ENCODE data around the gene RNF222. TPM values are rescaled to one million over a fixed set of nuclear protein-coding genes. Genes with fewer than 3 reads are reported as not detected.

RNF222 gene, protein sequence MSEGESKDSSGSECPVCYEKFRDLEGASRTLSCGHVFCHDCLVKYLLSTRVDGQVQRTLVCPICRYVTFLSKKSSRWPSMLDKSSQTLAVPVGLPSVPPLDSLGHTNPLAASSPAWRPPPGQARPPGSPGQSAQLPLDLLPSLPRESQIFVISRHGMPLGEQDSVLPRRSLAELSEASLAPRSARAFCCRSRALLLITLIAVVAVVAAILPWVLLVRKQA
- total RNA-seq = not detected in 2 replicates

GRCh38 chr17:8397636-8398035 lies at the start of gene RNF222:
Gene RNF222 (minus strand): TSS chr17:8397827. CDS start chr17:8393461, 4,366 bp downstream.

DNA sequence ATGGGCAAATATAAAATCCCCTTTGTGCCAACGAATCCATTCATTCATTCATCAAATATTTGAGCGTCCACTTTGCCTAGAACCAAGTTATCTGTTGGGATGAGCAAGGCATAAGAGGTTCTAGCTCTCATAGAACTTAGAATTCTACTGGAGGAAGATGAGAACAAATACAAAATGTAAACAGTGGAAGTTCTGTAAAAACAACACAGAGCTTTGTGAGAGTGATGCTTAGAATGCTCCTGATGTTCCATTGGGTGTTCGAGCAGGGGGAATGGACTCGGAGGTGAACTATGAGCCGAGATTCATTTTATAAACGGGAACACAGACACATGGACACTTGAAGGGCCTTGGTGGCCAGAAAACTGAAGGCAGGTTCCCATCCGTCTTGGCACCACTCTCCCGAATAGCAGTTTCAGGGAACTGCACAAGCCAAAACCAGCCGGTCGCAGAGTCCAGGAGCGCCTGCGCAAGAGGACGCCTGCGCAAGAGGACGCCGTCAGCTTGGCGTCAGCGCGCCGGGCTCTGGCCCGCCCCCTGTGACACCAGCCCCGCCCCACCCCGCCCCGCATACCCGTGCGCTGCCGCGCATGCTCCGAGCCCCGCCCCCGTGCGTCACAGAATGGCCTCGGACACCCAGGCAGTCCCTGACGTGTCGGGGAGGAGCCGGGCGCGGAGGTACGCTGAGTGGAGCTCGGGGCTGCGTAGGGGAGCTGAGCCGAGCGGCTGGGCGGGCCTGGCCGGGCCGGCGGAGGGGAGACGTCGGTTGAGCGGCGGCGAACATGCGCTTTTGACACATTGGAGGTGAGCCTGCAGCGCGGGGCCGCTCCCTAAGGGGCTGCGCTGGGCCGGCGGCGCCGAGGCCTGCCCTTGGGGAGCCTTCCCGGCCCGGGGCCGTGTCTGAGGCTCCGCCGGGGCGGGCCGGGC lies 37.9 kb upstream of the RNF222 start, which contains the start of gene NDEL1:
Gene NDEL1, plus strand, starts transcription at position 640 of the 924 bp plus-strand sequence. CDS start 8,388 bp downstream, outside the sequence.

GRCh38 chr17:8383143-8383822 lies 14.3 kb downstream of the RNF222 start, which contains the start of gene RPL26:
Gene RPL26 (minus strand): TSS chr17:8383193. CDS start chr17:8382310, 883 bp downstream.

DNA sequence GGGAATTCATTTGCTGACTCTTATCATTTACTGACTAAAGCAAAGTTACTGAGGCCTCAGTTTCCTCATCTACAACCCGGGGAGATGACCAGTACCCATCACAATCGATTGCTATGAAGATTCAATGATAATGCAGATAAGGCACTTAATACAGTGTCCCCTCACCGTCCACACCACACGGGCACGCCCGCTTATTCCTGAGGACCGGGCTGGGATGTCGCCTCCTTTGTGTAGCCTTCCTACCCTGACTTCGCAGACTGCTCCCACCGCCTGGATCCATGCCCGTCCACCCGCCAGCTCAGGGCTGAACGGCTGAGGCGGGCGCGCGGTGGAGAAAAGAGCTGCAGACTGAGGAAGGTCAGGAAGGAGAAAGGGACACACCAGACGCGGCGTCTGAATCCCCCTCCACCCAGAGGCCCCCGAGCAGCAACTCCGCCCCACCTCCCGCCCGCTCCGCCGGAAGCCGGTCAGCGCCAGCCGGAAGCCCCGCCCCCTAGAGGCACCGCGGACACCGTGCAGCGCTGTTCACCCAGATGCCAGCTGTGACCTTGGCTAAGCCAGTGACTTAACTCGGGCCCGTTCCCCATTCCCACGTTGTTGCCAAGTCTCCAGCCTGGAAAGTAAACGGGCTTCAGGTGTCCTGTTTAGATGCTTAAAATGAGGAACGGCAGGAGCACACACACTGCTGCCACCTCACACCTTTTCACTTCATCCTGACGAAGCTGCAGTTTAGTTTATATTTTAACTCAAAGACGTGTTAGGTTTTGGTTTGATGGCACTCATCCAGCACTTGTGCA lies 21.2 kb downstream of the RNF222 start, which contains the start of gene KRABD2:
Gene KRABD2, minus strand, starts transcription at position 434 of the 797 bp plus-strand sequence.

Other genes with a start within 250 kb of the RNF222 start
- gene PER1, start 245.4 kb downstream of the RNF222 start, total RNA-seq = 14.5 and 20.3 TPM in 2 replicates
- gene VAMP2, start 234.9 kb downstream of the RNF222 start, total RNA-seq = 4.0 and 4.1 TPM in 2 replicates
- gene TMEM107, start 221.4 kb downstream of the RNF222 start, total RNA-seq = 19.5 and 19.8 TPM in 2 replicates
- 9.8 and 12.1 TPM in 2 replicates for gene BORCS6, start 207.6 kb downstream of the RNF222 start, total RNA-seq
- gene AURKB, start 187.3 kb downstream of the RNF222 start, total RNA-seq = 71.2 and 82.5 TPM in 2 replicates
- 14.9 and 18.7 TPM in 2 replicates for gene CTC1, start 149.8 kb downstream of the RNF222 start, total RNA-seq
- gene PFAS, start 148.5 kb downstream of the RNF222 start, total RNA-seq = 47.8 and 49.5 TPM in 2 replicates
- gene RANGRF, start 109.2 kb downstream of the RNF222 start, total RNA-seq = 35.9 and 45.9 TPM in 2 replicates
- gene SLC25A35, start 102.4 kb downstream of the RNF222 start, total RNA-seq = 1.7 and 2.5 TPM in 2 replicates
- gene ARHGEF15, start 87.6 kb downstream of the RNF222 start, total RNA-seq = 39.4 and 210 TPM in 2 replicates
- gene ODF4, start 58.0 kb downstream of the RNF222 start, total RNA-seq = not detected in 2 replicates
- gene RPL26, start 14.6 kb downstream of the RNF222 start, total RNA-seq = 3,525 and 3,955 TPM in 2 replicates
- 40.2 and 55.1 TPM in 2 replicates for gene NDEL1, start 38.1 kb upstream of the RNF222 start, total RNA-seq
- gene MYH10, start 232.9 kb upstream of the RNF222 start, total RNA-seq = 32.6 and 34.6 TPM in 2 replicates

Data from mammary microvascular endothelial cell (primary cell).